ENCODE results near the gene TRIM28.
"Not testable (repeated sequence)": the region's sequence is repeated elsewhere in the genome, so short reads cannot be mapped to it uniquely, and the experiment has no call there.

The TRIM28 gene

DNA sequence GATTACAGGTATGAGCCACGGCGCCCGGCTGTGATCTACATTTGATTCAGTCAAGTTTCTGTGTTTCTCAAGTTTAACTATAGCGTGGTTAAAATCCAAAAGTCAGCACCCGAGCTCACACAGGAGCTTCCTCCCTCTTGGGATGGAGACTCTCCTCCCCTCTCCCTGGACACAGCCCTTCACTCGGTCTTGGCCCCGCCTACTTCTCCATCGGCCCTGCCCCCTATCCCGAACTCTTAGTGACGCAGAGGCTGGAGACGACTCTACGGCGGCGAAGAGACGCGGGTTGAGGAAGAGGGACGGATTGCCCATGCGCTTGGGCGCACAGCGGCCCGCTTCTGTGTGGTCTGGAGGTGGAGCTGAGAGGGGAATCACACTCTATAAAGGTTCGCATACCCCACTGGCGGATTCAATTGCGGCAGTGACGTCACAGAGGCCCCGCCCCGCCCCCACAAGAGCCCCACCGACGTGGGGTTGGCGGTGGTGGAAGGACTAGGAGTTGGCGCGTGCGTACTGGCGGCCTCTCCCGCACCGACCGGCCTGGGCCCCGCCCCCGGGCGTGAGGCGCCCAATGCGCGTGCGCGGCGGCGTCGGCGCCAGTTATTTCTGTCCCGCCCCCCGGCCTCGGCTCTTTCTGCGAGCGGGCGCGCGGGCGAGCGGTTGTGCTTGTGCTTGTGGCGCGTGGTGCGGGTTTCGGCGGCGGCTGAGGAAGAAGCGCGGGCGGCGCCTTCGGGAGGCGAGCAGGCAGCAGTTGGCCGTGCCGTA lies at the start of gene TRIM28:
TSS of gene TRIM28 (plus strand) at position 239 of the 765 bp plus-strand sequence. CDS start 694 bp downstream, outside the sequence.
- TF ChIP-seq, protein P1, sequence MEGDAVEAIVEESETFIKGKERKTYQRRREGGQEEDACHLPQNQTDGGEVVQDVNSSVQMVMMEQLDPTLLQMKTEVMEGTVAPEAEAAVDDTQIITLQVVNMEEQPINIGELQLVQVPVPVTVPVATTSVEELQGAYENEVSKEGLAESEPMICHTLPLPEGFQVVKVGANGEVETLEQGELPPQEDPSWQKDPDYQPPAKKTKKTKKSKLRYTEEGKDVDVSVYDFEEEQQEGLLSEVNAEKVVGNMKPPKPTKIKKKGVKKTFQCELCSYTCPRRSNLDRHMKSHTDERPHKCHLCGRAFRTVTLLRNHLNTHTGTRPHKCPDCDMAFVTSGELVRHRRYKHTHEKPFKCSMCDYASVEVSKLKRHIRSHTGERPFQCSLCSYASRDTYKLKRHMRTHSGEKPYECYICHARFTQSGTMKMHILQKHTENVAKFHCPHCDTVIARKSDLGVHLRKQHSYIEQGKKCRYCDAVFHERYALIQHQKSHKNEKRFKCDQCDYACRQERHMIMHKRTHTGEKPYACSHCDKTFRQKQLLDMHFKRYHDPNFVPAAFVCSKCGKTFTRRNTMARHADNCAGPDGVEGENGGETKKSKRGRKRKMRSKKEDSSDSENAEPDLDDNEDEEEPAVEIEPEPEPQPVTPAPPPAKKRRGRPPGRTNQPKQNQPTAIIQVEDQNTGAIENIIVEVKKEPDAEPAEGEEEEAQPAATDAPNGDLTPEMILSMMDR (conservative IDR thresholded peaks at IDR 0.05): no peak
- TF ChIP-seq ZFX (IDR thresholded peaks at IDR 0.05): no peak
- peak within 1 kb of the TSS; percentile 92 for H3K27ac ChIP-seq

DNA sequence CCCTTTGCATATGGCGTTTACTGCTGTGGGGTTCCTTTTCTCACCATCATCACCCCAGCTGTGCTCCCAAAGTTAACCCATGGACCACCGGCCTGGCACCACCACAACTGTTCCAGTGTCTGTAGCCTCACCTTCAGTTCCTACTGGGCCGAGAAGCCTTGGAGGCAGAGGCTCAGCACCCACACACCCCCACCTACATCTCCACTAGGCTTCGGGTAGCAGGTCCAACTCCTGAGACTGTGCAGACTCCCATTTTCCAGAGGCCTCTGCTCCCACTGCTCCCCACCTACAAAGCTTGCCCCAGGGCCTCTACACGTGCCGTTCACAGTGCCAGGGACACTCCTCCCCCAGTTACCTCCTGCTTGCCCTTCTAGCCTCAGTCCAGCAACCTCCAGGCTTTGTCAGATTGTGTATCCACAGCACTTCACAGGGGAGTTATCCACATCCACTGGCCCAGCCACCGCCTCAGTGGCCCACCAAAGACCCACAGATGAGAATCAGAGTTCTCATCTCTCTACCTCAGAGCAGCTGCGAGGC lies 46.2 kb upstream of the TRIM28 start:
- no peak for TF ChIP-seq ZFX (IDR thresholded peaks at IDR 0.05)
- TF ChIP-seq, protein P1 (conservative IDR thresholded peaks at IDR 0.05): no peak
- H3K27ac ChIP-seq: peak overlapping the region; percentile 90

DNA sequence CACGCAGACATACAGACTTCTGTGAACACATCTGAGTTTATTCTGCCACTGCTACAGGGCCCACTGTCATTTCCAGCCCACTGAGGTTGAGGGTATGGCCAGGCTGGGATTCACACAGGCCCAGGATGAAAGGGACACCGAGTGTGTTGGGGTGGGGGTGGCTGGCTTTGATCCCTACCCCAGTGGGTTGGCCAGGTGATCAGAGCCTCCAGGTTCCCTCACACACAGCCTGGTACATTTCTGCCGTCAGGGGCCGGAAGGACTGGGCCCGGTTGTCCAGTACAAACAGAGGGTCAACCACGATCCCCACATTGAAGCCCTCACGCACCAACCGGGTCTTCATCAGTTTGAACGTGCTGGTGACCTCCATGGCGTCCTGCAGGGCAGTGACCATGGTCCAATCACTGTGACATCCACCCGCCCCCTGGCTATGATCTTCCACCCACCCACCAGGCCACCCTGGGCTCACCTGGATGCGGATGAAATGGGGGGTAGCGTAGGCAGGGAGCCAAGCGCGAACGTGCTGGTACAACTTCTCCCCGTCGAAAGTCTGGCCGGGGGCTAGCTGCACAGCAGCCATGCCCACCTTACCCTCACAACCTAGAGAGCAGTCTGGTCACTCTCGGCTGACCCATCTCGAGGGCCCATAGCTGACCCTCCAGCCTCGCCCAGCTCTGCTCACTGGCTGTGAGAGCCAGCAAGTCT lies 45.4 kb upstream of the TRIM28 start:
- H3K27ac ChIP-seq: peak overlapping the region; percentile 90

DNA sequence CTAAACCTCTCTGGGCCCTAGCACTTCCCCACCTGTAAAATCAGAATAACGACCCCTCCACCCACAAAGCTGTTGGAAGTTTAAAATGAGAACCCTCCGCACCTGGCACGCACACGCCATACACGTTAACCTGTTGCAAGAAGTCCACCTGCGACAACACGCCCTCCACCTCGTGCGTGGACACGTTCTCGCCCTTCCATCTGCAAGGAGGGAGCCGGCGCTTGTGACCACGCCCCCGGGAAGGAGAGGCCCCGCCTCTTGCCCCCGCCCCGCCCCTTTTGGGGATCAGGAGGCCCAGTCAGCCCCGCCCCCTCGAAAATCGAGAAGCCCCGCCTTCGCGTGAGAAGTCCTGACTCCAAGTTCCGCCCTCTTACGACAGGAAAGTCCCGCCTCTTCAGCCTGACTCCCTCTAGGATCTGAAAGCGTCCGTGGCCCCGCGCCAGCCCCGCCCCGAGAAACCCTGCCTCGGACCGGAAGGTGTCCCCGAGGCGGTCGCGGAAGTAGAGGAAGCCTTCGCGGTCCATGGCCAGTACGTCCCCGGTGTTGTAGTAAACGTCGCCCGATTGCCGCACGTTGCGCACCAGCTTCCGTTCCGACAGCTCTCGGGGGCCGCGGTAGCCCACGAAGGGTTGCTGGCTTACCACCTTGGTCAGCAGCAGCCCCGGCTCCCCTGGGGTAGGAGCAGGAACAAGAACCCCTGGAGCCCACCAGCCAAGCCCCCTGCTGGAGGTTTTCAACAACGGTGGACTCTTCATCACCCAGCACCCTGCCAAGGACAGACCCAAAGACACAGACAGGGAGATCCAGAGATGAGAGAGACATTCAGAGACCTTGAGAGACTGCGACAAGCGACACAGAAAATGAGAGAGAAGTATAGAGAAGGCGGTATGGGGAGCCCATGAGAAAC lies 44.6 kb upstream of the TRIM28 start:
- peak overlapping the region; percentile 90 for H3K27ac ChIP-seq
- TF ChIP-seq, protein P1 (conservative IDR thresholded peaks at IDR 0.05): no peak
- no peak for TF ChIP-seq ZFX (IDR thresholded peaks at IDR 0.05)

More for the DNA sequence above, 45.4 kb upstream of the TRIM28 start:
- TF ChIP-seq, protein P1 (conservative IDR thresholded peaks at IDR 0.05): no peak
- no peak for TF ChIP-seq ZFX (IDR thresholded peaks at IDR 0.05)

DNA sequence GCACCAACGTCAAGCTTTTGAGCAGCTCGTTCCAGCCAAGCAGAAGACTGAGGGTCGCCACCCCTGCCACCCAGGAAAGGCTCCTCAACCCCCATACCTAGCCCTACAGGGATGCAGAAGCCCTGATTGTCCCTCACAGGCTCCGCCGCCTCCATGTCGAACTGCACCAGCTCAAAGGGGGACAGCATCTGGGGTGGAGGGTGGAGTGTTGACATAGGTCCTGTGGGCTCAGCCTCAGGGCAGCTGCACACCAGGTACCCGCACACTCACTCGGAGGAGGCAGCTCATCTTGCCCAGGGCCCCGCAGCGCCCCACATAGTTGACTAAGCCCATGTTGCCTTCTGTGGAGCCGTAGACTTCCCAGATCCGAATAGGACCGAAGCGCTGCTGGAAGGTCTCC lies 43.6 kb upstream of the TRIM28 start:
- H3K27ac ChIP-seq: peak overlapping the region; percentile 90
- no peak for TF ChIP-seq ZFX (IDR thresholded peaks at IDR 0.05)
- TF ChIP-seq, protein P1 (conservative IDR thresholded peaks at IDR 0.05): no peak

DNA sequence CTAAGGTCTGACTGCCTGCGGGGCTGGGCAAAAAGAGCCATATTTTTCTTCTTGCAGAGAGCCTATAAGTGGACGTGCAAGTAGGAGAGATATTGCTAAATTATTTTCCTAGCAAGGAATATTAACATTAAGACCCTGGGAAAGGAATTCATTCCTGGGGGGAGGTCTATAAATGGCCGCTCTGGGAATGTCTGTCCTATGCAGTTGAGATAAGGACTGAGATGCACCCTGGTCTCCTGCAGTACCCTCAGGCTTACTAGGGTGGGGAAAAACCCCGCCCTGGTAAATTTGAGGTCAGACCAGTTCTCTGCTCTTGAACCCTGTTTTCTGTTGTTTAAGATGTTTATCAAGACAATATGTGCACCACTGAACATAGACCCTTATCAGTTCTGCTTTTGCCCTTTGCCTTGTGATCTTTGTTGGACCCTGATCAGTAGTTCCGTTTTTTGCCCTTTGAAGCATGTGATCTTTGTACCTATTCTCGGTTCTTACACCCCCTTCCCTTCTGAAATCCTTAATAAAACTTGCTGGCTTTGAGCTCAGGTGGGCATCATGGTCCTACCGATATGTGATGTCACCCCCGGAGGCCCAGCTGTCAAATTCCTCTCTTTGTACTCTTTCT lies 36.2 kb upstream of the TRIM28 start:
- H3K27ac ChIP-seq: not testable (repeated sequence)

DNA sequence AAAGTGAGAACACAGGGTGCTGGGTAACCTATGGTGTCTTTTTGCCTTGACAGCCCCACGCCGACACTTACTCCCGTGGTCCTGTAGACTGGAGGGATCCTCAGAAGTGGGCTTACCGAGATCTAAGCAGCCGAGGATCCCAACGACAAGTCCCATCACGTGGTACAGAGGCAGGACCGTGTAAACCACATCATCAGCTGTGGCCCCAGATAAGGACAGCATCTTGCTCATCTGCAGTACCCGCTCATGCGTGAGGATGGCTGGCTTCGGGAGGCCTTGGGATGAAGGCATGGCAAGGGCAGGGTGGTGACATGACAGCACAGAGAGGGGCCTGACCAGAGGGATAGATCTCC lies 34.2 kb upstream of the TRIM28 start:
- no peak overlapping the region for H3K27ac ChIP-seq
- TF ChIP-seq ZFX (IDR thresholded peaks at IDR 0.05): no peak
- TF ChIP-seq, protein P1 (conservative IDR thresholded peaks at IDR 0.05): no peak

Data from C4-2B (cell line).